GM12865 (cell line): Measurements from ENCODE around the gene SLC35E4.

Experiments used
- DNase-seq: peaks from one replicate; pipeline ENCODE4 v3.0.0; 2010; ENCODE audit warnings: low read depth
- H3K4me3 ChIP-seq: 2 replicates; pipeline ENCODE4 v1.5.1; 2011; ENCODE audit warnings: mild to moderate bottlenecking, low read depth, low read length, control low read depth
- TF ChIP-seq, protein P1 (sequence below): IDR thresholded peaks from 2 replicates; pipeline ENCODE4 v1.5.1; 2011; ENCODE audit warnings: low read length, control low read depth, low read depth, inconsistent platforms; ENCODE audit not compliant: insufficient read depth; ENCODE audit errors: missing control alignments

SLC35E4 gene

GRCh38 chr22:30643055-30643875 is 7.7 kb downstream of the SLC35E4 start:
- TF ChIP-seq, protein P1, sequence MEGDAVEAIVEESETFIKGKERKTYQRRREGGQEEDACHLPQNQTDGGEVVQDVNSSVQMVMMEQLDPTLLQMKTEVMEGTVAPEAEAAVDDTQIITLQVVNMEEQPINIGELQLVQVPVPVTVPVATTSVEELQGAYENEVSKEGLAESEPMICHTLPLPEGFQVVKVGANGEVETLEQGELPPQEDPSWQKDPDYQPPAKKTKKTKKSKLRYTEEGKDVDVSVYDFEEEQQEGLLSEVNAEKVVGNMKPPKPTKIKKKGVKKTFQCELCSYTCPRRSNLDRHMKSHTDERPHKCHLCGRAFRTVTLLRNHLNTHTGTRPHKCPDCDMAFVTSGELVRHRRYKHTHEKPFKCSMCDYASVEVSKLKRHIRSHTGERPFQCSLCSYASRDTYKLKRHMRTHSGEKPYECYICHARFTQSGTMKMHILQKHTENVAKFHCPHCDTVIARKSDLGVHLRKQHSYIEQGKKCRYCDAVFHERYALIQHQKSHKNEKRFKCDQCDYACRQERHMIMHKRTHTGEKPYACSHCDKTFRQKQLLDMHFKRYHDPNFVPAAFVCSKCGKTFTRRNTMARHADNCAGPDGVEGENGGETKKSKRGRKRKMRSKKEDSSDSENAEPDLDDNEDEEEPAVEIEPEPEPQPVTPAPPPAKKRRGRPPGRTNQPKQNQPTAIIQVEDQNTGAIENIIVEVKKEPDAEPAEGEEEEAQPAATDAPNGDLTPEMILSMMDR: no peak
- DNase-seq: no peak
- H3K4me3 ChIP-seq: no peak overlapping the region

- TF ChIP-seq, protein P1: no peak
- no peak overlapping the region for H3K4me3 ChIP-seq
- no peak for DNase-seq
Measured at GRCh38 chr22:30646518-30647160, 11.1 kb downstream of the SLC35E4 start.

DNA sequence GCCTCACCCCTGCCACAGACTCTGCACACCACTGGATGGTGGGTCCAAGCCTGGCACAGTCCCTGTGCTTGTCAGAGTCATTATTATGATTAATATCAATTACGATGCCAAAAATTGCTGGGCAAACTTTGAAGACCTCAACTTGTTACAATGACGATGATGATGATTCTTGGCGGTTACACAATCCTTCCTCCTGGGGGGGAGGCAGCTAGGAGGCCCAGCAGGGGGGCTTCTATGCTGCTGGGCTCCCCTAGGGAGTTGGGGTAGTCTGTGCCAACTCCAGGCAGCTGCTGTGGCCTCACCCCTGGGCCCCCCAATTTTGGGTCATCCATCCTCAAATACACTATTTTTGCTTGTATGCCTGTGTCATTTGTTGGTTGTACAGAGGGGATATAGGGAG is 12.0 kb downstream of the SLC35E4 start:
- DNase-seq: no peak
- no peak overlapping the region for H3K4me3 ChIP-seq
- TF ChIP-seq, protein P1: no peak

GRCh38 chr22:30648825-30649224 is 13.2 kb downstream of the SLC35E4 start:
- no peak overlapping the region for H3K4me3 ChIP-seq
- TF ChIP-seq, protein P1: no peak
- no peak for DNase-seq

DNA sequence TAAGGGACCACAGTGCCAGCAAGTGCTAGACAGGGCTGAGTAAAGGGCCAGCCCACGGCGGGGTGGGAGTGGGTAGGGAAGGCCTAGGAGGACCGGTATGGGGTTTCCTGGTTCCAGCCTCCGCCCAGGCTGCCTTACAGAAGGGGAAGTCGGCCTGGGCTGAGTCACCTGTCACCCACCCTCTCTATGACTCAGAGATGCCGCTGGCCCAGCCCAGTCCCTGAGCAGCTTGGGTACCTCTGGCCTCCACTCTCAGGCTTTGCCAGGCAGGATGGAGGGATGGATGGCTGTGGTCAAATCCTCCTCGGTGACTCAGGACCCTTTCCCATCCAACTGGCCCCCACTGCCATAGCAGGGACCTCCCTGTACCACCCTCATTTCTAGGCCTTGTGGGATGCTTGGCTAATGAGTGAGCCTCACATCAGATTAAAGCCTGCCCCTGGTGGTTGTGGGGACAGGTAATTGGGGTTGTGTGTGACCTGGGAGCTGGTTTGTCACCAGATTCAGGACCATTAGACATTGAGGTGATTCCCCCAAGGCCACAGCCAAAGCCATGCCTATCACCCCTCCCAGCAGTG is 13.9 kb downstream of the SLC35E4 start:
- H3K4me3 ChIP-seq: no peak overlapping the region
- TF ChIP-seq, protein P1: no peak
- peak; percentile 60 for DNase-seq

DNA sequence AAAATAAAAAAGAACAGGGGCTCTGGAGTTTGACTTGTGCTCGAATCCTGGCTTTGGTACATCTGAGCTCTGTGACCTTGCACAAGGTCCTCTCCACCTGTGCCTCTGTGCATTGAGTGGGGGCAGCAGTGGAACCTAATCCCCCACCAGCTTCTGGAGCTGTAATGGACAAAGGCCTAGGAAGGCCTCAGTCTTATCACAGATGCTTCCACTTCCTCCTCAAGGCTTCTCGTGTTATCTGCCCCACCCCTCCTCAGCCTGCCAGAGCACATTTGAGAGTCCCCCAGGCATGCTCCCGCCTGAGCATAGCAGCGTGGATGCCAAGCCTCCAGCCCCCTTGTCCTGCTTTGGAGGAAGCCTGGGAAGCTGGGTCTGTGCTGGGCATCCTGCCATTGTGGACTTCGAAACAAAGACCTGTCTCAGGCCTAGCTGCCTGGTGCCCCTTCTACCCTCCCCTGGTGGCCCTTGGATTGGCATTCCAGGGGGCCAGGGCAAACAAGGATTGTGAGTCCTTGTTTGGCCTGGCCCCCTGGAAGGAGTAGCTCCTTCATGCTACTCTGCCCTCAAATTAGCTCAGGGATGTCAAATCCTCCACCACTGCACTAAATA is 15.0 kb downstream of the SLC35E4 start:
- TF ChIP-seq, protein P1: no peak
- DNase-seq: no peak
- no peak overlapping the region for H3K4me3 ChIP-seq
